GM21619 (cell line): ENCODE measurements around the gene ARHGAP26.
A peak's percentile ranks its signal among the peaks of the same experiment; 100 is the strongest.
"Not testable (repeated sequence)": the region's sequence is repeated elsewhere in the genome, so short reads cannot be mapped to it uniquely, and the experiment has no call there.

Experiments
- ATAC-seq: cut with Tn5 transposase; IDR thresholded peaks from one replicate; pipeline ENCODE4 v1.9.1; 2021; ENCODE audit not compliant: unreplicated experiment

ARHGAP26 gene

GRCh38 chr5:142955628-142956027 is 185.5 kb downstream of the ARHGAP26 start:
- no peak for ATAC-seq

- no peak for ATAC-seq
Observed at GRCh38 chr5:142957528-142957927, 187.4 kb downstream of the ARHGAP26 start.

GRCh38 chr5:142958944-142959682 is 188.9 kb downstream of the ARHGAP26 start:
- no peak for ATAC-seq

- no peak for ATAC-seq
Observed at GRCh38 chr5:142959683-142960657, 189.8 kb downstream of the ARHGAP26 start.

GRCh38 chr5:142961440-142962173 is 191.4 kb downstream of the ARHGAP26 start:
- ATAC-seq = no peak

- no peak for ATAC-seq
Observed at GRCh38 chr5:142962174-142962533, 192.0 kb downstream of the ARHGAP26 start.

GRCh38 chr5:142965258-142966120 is 195.3 kb downstream of the ARHGAP26 start:
- ATAC-seq = not testable (repeated sequence)

GRCh38 chr5:142966121-142966420 is 195.9 kb downstream of the ARHGAP26 start:
- ATAC-seq = no peak

- no peak for ATAC-seq
Observed at GRCh38 chr5:142969186-142969585, 199.0 kb downstream of the ARHGAP26 start.

GRCh38 chr5:142969624-142970439 is 199.7 kb downstream of the ARHGAP26 start:
- no peak for ATAC-seq

- no peak for ATAC-seq
Observed at GRCh38 chr5:142970440-142971030, 200.4 kb downstream of the ARHGAP26 start.

GRCh38 chr5:142971303-142972013 is 201.3 kb downstream of the ARHGAP26 start:
- no peak for ATAC-seq

- no peak for ATAC-seq
Observed at GRCh38 chr5:142972064-142972570, 201.9 kb downstream of the ARHGAP26 start.

GRCh38 chr5:142973932-142974331 is 203.8 kb downstream of the ARHGAP26 start:
- ATAC-seq = no peak

- no peak for ATAC-seq
Observed at GRCh38 chr5:142974409-142974808, 204.2 kb downstream of the ARHGAP26 start.

GRCh38 chr5:142976861-142977260 is 206.7 kb downstream of the ARHGAP26 start:
- ATAC-seq = no peak

GRCh38 chr5:142977363-142978051 is 207.3 kb downstream of the ARHGAP26 start:
- peak; percentile 92 for ATAC-seq

GRCh38 chr5:142978252-142978651 is 208.1 kb downstream of the ARHGAP26 start:
- ATAC-seq = no peak
